Activated CD8-positive, alpha-beta memory T cell treated with anti-CD3 and anti-CD28 coated beads for 1 hour (primary cell): ENCODE measurements around the gene TBX21.

Source experiments
- DNase-seq, 2 donors: peaks; one replicate each; pipeline ENCODE4 v3.0.0-alpha.2; 2020; ENCODE audit warnings: low read depth in 1 of 2; ENCODE audit errors: extremely low read depth in 1 of 2

Gene TBX21

DNA sequence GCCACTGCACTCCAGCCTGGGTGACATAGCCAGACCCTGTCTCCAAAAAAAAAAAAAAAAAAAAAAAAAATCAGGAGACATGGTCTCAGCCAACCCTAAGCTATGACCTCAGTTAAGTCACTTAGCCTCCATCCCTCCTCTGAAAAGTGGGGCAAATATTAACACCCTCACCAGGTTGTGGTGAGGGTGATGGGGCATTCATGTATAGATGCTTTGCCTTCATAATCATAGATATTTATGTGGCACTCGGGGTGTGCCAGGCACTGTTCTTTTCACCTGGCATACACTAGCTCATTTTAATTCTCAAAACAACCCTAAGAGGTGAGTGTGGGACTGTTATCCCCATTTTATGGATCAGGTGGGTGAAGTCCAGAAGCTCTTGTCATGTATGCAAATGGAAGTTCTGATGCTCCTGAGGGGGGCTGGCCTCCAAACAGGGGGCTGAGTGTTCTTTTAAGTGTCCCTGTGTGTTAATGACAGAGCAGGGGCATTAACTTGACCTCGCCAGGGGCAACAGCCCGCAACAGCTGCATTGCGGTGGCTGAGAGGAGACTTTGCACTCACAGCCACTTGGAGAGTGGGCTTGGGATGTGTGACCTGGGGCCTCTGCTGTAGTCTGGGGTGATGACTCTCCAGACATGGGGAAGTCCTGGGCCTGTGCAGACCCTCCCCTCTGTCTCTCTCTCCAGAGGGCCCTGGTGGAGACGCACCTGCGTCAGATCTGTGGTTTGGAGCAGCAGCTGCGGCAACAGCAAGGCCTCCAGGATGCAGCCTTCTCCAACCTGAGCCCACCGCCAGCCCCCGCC, 34.9 kb upstream of the TBX21 start:
- DNase-seq, result no peak

DNA sequence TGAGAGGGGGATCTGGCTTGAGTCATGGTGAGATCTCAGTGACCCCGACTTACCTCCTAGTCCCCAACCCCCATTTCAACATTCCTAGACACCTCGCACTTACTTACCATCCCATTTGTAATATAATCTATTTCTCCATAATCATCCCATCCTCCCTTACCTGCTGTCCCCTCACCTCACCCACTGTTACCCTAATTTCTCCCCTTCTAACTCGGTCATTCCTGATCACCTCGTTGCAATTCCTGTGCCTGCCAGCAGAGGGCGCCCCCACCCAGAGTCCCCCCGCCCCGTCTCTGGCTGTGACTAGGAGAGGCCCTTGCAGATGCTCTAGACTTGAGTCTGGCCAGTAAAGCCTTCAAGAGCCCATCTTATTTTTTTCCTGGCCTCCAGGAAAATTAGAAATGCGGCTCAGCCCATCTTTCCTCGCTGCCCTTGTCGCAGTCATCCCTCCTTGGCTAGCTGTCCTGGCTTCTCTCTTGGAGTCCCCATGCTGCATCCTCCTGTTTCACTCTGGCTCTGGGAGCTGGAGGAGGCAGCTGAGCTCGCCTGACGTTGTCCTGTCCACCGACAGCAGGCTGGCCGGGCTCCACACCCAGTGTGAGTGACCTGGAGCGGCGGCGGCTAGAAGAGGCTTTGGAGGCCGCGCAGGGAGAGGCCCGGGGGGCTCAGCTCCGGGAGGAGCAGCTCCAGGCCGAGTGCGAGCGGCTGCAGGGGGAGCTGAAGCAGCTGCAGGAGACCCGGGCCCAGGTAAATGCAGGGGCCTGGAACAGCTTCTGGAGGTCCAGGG, 34.1 kb upstream of the TBX21 start:
- peak; percentile 55 to 79 for DNase-seq

DNA sequence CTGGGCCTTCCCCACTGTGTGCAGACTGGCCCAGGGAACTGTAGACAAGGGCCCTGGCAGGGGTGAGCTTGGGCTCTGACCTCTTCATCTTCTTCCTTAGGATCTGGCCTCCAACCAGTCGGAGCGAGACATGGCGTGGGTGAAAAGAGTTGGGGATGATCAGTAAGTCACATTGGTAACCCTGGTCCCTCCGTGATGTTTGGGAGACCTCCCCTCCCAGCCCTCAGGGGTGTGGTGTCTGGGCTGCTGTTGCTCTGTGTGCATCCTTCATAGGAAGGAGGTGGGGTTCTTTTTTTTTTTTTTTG, 33.5 kb upstream of the TBX21 start:
- DNase-seq, result no peak

DNA sequence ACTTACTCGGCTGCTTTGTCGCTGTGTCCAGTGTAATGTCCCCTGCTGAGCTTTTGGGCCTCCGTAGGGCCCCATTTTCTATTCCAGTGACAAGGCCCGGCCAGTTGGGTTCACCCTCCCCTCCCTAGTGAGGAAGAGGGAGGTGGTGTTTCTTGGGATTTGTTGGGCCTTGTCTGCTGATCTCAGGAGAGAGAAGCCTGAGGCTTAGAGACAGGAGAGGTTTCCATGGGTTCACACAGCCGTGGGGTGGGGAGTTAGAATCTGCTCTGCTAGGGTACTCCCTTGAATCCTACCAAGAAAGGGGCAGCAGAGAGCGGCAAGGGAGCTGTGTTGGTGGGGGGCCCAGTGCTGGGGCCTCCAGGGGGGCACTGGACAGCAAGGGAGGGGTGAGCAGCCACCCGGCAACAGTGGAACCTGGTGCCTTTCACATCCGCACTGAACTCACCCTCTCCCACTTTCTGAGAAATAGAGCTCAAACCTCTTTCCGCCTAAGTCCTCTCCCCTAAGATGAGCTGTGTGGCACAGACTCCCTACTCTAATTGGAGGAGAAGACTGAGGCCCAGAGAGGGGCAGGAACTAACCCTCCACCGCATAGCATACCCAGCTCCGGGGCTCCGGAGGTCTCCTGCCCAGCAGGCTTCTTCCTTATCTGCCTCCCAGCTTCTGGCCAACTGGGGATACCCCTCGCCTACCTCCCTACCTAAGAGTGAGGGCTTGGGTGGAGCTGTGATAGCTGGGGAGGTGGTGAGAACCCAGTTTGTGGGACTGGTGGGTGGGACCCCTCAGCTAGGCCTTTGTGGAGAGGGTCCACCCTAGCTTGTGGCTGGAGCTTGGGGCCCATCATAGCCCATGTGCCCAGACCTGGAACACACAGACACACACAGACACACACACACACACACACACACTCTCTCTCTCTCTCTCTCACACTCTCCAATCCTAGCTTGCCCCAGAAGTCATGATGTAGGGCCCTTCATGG, 32.3 kb upstream of the TBX21 start:
- no peak for DNase-seq

DNA sequence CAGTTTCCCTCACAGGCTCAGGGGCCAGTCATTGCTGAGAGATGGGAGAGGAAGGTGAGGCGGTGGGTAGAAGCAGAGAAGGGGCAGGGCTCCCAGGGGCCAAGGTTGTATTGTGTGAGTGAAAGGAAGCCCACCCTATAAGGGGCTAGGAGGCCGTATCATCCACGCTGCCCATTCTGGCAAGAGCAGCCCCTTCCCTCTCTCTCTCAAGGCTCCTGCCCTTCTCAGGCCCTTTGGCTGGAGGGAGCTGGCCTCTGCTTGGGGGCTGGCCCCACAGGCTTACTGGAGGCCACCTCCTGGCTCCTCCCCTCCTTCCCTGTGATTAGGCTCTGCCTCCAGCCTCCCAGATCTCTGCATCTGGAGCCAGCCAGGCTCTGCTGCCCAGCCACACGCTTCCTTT, 31.4 kb upstream of the TBX21 start:
- no peak for DNase-seq

DNA sequence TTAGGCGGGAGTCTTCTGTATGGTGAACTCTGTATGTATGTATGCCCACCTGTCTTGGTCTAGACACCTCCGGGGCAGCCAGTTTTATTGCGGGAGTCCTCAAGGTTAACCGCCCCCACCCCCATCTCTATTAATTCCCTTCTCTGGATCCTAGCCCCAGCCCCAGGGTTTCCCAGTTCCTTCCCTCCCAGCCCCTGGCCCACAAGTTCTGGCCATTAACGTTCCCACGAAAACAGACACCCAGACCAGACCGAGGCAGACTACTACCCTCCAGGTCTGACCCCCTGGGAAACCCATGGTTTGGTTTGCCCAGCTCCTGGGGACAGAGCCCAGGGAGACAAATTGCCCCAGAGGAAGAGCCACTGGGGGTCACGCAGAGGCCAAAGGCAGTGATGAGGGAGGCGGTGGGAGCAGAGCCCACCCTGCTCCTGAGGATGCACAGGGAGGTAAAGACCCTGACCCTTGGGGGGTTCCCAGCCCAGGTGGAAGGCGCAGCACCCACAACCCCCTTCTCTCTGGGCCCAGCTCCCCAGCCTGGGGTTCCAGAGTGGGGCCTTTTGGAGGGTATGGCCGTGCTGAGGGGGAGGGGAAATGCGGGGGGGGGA, 30.5 kb upstream of the TBX21 start:
- no peak for DNase-seq

DNA sequence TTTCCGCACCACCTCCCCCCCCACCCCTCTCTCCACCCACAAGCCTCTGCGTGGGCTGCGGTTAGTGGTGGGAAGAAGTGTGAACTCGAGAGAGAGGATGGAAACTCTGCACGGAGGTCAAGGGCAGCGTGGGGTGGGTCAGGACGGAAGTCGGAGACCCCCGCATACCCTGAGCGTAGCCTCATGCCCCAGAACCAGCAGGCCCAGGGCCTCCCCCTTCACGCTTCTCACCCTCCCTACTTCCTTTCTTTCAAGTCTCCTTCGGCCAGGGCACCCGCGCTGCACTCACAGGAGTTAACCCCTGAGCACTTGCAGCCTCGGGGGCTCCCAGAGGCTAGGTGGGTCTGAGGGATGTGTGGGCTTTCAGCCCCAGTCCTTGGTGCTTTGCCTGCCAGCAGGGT, 29.8 kb upstream of the TBX21 start:
- DNase-seq, result no peak

DNA sequence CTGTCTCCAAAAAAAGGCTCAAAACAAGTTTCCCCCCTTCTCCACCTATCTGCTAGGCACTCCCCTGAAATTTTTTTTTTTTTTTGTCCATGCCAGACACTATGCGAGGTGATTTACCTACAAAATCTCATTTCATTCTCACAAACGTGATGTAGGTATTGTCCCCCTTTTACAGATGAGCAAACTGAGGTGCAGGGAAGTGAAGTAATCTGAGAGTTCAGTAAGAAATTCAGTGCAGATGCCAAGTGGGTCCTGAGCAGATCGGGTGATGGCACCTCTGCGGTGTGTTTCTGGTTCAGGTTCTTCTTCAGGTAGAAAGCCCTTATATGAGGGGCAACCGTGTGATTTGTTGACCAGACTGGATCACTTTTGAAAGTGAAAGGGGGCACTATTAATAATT, 29.4 kb upstream of the TBX21 start:
- no peak for DNase-seq

DNA sequence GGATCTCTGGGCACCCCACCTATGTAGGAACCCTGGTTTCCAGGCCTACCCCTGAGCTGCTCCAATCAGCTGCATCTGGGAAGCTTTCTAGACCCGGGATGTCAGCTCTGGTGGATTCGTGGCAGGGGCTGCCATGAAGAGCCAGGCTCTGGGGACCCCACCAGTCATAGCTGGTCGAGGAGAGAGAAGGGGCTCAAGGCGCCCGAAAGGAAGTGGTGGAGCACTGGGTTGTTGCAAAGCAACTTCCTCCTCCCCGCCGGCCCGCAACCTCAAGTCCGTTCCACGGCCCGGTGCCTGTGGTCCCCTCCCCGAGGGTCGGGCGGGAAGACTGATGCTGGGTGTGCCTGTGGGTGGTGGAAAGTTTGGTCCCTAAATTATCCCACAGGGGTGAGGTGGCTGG, 28.9 kb upstream of the TBX21 start:
- DNase-seq, result no peak

DNA sequence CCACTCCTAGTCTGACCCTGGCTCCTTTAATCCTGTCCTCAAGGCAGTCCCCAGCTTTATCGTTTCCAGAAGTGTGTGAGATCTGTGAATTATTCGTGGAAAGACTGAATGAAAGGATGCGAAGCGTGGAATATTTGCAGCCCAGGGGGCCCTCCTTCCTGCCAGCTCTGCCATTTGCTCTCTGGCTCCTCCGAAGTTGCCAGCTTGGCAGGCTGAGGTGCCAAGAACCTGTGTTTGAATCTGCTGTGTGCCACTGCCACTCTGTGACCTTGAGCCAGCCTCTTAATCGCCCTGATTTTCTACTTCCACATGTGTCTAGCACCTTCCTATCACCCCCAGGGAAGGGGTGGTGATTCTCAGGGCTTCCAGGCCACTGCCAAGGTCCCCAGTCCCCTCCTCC, 28.3 kb upstream of the TBX21 start:
- DNase-seq, result no peak

DNA sequence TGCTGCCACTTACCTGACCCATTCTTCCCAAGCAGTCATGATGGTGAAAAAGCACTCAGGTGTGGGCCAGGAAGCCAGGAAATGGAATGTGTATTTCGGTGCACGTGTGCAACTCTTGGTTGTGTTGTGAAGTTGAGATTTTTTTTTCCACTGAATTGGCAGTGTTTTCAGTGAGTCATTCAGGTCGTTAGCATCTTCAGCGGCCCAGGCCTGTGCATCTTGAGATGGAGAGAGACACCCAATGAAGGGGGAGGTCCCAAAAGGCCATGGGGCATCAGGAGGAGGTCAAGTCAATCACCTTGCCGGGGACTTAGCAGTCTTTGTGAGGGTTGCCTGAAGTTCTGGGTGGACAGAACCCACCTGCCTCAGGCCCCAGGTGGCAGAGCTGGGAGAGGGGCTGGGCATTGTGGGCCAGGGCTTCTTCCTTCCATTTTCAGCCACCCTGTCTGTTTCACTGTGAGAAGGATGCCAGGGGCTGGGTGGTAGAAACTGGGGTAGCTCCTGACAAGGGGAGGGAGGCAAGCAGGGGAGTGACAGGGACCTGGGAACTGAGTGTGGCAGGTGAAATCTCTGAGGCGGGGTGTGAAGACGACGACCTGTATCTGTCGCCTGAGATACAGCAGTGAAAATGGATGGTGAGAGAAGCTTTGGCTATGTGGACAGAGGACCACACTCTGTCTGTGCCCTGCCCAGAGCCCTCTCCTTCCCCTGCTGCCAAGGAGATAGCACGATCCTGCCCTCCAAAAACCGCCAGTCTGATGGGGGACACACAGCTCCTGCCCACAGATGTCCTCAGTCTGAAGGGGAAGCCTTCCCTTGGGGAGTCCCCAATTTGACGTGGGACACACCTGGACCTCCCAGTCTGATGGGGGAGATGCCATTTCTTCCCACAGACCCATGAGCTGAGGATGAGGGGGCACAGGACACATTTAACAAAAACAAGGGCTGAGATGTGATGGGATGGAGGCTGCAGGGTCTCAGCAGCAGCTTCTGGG, 27.2 kb upstream of the TBX21 start:
- no peak for DNase-seq

DNA sequence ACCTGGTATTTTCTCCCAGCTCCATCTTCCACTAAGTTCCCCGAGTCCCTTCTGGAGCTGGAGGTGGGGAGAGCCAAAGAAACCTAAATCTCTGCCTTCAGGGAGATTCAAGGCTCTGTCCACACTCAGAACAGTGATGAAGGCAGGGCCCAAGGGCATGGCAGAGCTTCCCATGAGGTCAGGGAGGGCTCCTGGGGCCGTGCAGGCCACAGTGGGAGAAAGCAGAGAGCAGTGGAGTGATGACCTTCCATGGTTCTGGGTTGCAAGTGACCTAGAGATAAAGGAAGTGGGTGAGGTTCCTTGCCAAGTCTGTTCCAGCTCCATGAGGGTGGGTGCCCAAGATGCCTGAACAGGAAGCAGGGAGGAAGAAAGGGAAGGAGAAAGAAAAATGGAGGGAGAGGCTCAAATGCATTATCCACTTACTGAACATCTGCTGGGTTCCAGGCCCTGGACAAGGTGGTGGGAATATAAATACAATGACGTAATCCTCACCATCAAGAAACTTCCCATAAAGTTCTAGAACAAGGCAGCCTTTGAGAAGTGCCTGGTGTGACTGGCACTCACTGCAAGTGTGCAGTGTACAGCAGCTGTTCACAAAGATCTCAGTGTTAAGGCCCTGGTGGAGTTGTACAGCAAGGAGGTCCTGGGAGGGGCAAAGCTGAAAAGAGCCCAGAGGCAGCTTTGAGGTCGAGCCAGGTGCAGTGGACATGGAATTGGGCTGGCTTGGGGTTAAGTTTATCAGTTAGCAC, 25.8 kb upstream of the TBX21 start:
- DNase-seq, result no peak

DNA sequence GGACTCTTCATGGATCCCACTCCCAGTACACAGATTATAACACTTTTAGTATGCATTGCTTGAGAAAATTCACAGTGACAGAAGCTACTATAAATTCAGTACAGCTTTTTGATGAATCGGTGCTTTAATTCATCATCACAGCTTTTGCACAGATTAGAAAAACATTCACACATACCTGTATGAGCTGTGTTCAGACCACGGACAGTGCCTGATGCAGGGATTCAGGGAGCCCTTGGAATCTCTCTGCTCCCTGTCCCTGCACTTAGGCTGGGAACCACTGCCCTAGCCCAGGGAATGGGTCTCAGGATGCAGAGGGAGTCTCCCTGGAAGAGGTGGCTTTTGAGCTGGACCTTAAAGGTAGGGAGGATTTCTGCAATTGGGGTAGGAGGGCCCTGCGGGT, 25.2 kb upstream of the TBX21 start:
- DNase-seq, result no peak

DNA sequence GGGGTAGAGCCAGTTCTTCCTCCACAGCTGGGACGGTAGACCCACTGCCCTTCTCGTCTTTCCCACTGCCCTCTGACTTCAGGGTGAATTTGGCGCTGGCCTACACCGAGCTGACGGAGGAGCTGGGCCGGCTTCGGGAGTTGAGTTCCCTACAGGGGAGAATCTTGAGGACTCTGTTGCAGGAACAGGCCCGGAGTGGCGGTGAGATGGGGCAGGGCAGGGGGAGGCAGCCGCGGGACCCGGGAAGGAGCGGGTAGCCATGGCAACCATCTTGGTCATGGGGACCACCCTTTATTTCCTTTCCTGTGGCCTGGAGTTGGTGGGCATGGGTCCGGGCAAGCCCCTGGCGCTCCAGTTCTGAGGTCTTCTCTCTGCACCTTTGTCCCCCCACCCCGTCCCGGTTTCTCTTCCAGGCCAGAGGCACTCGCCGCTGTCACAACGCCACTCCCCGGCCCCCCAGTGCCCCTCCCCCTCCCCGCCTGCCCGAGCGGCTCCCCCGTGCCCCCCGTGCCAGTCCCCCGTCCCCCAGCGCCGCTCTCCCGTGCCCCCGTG, 24.6 kb upstream of the TBX21 start:
- DNase-seq, result no peak

DNA sequence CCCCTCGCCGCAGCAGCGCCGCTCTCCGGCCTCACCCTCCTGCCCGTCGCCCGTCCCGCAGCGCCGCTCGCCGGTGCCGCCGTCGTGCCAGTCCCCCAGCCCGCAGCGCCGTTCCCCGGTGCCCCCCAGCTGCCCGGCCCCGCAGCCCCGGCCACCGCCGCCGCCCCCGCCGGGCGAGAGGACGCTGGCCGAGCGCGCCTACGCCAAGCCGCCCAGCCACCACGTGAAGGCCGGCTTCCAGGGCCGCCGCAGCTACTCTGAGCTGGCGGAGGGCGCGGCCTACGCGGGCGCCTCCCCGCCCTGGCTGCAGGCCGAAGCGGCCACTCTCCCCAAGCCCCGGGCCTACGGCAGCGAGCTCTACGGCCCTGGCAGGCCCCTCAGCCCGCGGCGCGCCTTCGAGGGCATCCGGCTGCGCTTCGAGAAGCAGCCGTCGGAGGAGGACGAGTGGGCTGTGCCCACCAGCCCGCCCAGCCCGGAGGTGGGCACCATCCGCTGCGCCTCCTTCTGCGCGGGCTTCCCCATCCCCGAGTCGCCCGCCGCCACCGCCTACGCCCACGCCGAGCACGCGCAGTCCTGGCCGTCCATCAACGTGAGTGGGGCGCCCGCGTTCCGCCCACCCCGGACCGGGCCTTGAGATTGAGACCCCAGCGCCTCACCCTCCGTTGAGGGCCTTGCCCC, 24.0 kb upstream of the TBX21 start:
- DNase-seq, result no peak

DNA sequence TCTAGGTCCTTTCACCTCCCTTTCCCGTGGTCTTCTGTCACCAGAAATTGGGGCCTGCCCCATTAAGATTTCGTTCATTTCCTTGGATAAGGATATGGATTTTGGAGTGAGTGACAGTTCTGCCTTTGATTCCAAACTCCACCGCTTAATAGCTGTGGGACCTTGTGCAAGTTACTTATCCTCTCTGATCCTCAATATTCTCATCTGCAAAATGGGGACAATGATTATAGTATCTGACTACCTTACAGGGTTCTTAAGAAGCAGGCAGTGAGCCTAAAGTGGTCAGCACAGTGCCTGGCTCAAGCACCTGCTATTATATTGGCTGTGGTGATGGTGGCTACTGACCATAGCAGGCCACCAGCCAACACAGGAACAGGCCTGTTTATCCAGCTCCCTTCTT, 23.4 kb upstream of the TBX21 start:
- DNase-seq, result no peak

DNA sequence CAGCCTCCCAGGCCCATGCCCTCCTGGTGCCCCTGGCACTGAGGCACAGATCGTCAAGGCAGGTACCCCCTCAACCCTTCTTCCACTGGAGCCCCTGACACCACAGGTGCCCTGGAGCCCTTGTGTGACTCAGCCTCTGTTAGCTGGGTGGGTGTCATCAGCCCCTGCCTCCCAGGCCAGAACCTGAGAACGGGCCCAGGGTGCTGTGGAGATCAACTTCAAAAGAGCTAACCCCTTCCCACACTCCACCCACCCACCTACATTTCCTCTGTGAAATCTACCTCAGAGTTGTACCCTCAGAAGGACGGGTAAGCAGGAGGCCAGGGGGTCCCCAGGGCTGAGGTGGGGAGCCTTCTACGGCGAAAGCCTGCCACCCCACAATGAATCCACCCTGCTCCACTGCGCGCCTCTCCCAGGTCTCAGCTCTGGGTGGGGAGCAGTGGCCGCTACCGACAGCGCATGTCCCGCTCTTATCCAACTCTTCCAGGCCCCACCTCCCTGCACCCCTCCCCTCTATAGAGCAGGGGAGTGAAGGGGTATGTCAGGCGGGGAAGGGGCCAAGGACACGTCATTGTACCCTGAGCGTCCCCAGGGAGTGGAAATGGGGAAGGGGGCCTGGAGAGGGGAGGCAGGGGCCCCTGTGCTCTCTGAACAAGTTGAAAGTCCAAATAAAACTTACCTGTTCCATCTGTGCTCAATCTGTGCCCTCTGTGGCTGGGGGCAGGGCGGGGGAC, 21.5 kb upstream of the TBX21 start:
- no peak for DNase-seq
